Thyroid gland (tissue), 4 donors: ENCODE measurements around the gene ALKBH5.

Experiments used
- POLR2A ChIP-seq, 2 donors: fragments of 450-650 bp; IDR thresholded peaks; one replicate each; pipeline ENCODE4 v1.6.1; 2017; ENCODE audit warnings: antibody characterized with exemption in 2 of 2, mild to moderate bottlenecking in 2 of 2, moderate library complexity in 1 of 2
- TF ChIP-seq, protein P1 (sequence below), 6 experiments: fragments of 200-600 bp in 3 of 6; fragments of 450-650 bp in 3 of 6; sonication (generic) in 3 of 6; IDR thresholded peaks; one replicate each; pipeline ENCODE4 v1.5.1; 2016 to 2019; ENCODE audit warnings: antibody characterized with exemption in 6 of 6, mild to moderate bottlenecking in 2 of 6, inconsistent platforms in 1 of 6, moderate library complexity in 1 of 6

DNA sequence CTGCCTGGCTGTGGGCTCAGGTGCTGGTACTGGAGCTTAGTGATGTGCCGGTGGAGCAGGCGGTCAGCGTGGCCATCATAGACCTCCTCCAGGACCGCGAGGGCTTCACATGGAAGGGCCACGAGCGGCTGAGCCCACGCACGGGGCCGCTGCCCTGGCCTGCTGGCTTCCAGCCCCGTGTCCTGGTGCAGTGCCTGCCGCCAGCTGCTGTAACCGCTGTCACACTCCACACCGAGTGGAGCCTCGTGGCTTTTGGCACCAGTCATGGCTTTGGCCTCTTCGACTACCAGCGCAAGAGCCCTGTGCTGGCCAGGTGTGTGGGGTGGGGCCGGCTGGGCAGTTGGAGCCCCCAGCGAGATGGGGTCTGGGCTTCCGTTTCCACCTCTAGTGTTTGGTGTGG lies 53.8 kb downstream of the ALKBH5 start:
- TF ChIP-seq, protein P1, sequence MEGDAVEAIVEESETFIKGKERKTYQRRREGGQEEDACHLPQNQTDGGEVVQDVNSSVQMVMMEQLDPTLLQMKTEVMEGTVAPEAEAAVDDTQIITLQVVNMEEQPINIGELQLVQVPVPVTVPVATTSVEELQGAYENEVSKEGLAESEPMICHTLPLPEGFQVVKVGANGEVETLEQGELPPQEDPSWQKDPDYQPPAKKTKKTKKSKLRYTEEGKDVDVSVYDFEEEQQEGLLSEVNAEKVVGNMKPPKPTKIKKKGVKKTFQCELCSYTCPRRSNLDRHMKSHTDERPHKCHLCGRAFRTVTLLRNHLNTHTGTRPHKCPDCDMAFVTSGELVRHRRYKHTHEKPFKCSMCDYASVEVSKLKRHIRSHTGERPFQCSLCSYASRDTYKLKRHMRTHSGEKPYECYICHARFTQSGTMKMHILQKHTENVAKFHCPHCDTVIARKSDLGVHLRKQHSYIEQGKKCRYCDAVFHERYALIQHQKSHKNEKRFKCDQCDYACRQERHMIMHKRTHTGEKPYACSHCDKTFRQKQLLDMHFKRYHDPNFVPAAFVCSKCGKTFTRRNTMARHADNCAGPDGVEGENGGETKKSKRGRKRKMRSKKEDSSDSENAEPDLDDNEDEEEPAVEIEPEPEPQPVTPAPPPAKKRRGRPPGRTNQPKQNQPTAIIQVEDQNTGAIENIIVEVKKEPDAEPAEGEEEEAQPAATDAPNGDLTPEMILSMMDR (IDR thresholded peaks at IDR 0.05) = no peak
- no peak for TF ChIP-seq POLR2A (IDR thresholded peaks at IDR 0.05)
